Stimulated activated CD8-positive, alpha-beta memory T cell treated with anti-CD3 and anti-CD28 coated beads, Interleukin-7, amount 100 ng/mL, for 4 hours (primary cell): ENCODE measurements around the gene PPP1CA.

ENCODE experiments used
- DNase-seq, 2 donors: peaks; one replicate each; pipeline ENCODE4 v3.0.0-alpha.2; 2020; ENCODE audit warnings: low read depth in 2 of 2

The PPP1CA gene

DNA sequence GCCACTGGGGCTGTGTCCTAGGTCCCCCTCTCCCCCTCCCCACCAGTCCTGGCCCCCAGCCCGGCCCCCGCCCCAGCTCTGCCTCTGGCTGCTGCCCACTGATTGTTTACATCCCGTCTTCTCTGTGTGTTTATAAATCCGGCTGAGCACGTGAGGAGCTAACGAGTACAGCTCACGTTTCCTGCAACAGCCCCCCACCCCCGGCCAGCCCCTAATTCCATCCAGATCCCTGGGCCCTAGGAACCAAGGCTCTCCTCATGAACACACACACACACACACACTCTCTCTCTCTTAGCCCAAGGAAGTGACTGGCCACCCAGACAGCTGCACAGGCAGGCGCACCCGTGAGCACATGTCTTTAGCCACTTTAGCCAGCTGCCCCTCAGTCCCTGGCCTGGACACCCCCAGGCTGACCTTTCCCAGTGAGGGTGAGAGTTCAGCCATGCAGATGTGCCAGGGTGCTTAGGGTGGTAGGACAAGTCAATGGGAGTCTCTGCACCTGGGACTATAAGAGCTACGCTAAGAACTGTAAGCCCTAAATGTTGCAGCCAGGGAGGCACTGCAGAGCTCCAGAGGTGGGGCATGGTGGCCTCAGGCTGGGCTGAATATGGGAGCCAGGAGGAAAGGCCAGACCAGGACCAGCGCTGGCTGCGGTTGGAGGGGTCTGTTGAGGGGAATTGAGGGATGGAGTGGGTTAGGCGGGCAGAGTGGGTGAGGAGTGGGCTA is 31.1 kb downstream of the PPP1CA start:
- no peak for DNase-seq

DNA sequence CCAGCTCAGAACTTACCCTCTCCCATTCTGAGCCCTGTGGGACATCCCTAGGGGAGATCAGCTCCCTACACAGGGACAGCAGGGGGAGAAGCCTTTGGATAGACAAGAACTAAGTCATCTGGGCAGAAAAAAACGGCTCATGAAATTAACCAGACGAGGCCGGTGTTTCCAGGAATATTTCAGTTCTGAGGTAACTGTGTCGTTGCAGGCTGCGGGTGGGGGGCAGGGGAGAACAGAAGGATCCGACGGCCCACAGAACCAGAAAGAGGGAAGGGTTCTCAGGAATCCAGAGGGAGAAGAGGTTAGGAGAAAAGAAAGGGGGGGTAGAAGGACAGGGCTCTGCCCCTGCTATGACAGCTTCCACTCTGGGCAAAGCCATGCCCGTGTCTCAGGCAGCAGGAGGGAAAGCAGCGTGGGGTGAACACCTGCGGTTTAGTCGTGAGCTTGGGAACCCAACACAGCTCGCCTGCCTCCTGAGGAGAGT is 31.8 kb downstream of the PPP1CA start:
- no peak for DNase-seq

- DNase-seq: no peak
Measured at GRCh38 chr11:67369275-67369674, 32.4 kb downstream of the PPP1CA start.

- peak in 1 of 2 donors; percentile 24 for DNase-seq
Measured at GRCh38 chr11:67368621-67369020, 33.0 kb downstream of the PPP1CA start.

GRCh38 chr11:67367761-67368227 is 33.9 kb downstream of the PPP1CA start:
- DNase-seq: no peak

DNA sequence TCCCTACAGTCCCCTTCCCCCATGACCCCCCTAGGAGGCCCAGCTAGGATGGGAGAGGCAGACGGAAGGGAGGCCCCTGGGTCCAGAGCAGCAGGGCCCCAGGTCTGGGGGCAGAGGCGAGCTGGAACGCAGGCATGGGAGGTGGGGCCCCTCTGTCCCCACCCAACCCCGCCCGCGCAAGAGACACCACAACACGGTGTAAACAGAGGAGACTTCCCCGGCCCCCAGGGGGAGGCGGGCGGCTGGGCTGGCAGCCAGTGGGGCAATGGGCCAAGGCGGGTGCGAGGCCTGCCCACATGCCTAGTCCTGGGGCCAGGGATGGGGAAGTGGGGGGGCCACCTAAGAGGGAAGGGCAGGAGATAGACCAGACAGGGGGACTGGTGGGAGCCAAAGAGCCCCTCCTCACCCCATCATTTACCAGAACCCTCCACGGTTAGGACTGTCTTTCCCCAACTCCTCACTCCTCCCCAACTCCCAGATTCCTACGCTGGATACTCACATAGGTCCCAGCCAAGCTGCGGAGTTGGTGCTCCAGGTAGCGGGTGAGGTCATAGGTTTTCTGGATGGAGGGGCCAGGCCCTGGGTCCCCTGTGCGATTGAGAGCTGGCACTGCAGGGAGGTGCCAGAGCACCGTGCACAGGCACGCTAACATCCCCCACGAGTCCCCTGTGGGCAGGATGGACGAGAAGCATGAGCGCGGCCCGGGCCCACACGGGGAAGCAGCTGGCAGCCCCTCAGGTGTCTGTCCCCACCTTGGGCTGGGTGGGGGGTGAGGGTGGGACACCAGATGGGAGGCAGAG is 34.5 kb downstream of the PPP1CA start:
- DNase-seq: no peak

GRCh38 chr11:67366546-67366945 is 35.1 kb downstream of the PPP1CA start:
- DNase-seq: no peak

DNA sequence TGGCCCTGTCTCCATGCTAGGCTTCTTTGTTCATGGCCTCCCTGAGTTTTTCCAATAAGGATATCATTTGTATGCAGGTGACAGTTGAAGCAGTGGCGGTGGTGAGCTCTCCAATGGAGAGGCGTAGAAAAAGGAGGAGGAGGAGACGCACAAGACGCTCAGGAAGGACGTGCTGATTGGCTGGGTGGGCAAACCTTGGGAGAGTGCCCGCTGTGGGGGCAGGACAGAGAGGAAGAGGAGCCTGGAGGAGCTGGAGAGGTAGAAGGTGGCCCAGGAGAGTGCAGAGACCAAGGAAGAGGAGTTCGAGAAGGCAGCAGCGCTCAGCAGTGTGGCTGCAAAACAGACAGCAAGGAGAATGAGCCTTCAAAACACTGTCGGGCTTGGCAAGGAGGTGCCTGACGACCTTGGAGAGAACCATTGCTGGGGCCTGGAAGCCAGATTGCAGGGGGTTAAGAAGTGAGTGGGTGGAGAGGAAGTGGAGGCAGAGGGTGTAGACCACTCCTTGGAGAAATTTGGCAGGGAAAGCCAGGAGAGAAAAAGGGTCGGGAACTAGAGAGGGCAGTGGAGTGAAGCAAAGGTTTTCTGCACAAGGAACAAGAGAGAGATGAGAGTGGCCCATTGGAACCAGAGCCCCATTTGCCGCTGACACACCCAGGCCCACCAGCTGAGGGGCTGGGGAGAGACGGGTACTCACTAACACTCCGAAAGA is 35.8 kb downstream of the PPP1CA start:
- DNase-seq: no peak

DNA sequence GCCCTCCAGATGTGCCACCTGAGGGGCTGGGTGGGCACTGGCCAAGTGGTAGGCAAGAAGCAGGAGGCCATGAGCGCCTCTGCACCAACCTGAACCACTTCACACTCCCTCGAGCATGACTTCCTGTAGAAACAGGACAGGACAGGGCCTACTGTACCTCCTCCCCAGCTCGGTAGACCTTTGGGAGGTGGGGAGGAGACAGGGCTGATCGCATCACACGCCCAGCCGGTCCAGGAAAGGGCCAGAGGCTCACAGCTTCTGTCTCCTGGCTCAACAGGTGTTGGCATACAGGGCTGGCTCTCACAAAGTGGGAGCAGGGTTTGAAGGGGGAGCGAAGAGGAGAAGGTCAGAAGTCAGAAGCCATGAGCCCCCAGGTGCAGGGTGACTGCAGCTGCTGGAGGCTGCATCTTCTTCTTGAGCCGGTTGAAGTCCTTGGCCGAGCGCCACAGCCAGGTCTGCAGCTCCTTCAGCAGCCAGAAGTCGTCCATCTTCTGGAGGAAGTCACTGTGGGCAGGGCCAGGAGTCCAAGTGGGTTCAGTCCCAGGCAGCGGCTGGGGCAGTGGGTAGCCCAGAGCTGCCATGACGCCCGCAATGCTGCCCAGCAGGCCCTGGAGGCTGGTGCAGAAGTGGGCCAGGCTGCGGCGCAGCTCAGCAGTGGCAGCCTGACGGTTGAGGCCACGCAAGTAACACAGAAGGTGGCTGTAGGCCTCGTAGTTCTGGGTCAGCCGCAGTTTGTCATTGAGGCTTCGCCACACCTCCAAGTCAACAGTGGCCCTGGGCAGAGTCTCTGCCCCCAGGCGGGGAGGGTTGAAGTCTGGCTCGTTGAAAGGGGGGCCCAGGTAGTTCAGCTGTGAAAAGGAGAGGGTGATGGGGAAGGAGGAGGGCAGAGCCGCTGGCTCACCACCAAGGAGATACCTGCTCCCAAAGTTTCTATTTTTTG is 36.6 kb downstream of the PPP1CA start:
- no peak for DNase-seq

DNA sequence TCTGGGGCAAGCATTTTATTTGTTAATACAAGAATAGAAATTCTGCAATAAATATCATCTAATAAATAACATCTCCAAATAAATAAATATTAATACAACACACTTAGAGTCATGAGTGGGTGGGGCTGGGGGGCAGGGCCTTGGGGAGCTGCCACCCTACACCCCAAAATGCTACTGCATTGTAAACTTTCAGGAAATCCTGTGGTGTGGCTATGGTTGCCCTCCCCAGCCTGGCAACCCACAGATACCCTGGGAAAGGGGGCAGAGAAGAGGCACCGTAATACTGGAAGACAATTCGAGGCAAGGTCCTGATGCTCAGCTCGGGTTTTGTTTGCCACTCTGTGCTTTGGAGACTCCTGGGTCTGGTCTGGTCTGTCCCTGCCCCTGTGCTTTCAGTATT is 37.5 kb downstream of the PPP1CA start:
- DNase-seq: no peak

DNA sequence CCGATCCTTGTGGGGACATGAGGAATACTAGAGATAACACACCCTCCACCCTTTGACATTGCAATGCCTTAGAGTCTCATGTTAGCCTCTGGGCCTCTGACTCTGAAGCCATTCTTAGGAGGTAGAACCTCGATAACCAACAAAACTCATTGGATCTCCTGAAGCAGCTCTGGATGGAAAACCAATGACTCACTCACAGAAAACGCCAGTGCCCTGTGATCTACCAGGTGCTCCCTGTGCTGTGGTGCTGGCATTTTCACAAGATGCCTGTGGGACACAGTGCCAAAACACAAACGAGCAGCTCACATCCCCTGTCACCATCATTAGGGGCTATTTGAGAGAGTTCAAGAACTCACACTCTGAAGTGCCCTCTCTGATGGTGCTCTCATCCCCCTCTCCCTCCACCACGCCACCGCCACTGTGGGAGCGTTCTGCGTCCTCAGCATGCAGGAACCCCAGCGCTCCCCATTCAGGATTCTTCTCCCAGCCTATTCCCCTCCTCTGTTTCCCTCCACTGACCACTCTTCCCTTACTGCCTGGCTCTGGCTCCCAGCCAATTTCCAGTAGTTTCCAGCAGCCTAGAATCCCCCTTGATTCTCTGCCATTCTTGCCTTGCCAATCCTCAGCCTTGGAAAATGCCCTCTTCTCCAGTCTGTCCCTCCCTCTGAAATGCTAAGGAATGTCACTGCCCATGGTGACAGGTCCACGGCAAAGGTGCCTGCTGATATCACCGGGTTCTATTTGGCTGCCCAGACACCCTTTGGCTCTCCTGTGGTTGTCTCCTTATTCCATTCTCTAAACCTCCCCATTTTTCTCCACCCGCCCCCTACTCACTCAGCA is 43.6 kb downstream of the PPP1CA start:
- no peak for DNase-seq

DNA sequence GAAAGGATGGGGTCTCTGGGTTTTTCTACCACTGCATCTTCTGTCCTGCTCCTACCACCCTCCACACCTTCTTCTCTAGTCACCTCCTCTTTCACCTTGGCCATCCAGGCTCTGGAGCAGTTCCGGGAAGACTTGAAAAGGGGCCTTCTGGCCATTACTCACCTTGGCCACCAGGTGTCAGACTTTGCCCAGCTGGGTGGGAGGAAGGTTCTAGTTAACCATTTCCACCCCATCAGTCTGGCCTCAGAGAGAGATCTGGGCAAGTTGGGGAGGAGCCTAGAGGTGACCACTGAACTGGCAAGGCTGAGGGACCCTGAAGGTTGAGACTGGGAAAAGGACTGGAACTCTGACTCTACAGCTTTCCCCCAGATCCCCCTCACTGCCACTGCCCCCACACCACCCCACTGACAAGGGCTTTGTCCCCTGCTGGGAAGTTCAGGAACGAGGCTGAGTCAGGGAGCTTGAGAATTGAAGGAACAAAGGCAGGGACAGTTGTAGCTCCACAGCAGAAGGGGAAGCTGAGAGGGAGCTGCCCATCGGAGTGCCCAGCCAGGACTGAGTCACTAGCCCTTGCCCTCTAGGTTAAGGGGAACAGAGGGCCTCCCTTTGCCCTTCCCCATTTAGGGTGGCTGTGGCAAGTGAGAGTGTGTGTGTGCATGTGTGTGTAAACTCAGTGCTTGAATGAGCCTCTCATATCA is 44.6 kb downstream of the PPP1CA start:
- DNase-seq: peak in 1 of 2 donors; percentile 45

GRCh38 chr11:67356387-67356863 is 45.2 kb downstream of the PPP1CA start:
- DNase-seq: no peak

DNA sequence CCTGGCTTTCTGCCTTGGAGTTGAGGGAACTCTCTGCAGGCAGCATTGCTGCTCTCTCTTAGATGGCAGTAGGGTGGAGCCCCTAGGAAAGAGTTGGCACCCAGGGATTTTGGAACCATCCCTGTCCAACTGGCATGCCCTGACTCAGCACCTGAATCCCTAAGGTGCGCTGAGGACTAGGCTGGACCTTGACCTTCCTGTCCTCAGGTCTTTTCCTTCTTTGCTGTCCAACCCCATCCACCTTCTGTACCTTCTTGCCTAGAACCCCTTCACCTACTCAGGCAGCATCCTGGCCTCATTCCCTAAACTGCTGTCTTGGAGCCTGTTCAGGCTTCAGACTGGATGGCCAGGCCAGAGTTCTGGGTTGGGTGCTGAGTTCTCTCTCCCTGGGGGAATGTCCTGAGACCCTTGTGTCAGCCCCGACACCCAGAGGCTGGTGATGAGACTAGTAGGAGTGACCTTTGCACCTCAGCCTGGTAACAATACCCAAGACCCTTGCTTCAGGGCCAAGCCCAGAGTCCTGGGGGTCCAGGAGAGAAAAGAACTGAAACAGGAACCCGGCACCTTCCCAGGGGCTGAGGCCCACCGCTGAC is 45.8 kb downstream of the PPP1CA start:
- no peak for DNase-seq

DNA sequence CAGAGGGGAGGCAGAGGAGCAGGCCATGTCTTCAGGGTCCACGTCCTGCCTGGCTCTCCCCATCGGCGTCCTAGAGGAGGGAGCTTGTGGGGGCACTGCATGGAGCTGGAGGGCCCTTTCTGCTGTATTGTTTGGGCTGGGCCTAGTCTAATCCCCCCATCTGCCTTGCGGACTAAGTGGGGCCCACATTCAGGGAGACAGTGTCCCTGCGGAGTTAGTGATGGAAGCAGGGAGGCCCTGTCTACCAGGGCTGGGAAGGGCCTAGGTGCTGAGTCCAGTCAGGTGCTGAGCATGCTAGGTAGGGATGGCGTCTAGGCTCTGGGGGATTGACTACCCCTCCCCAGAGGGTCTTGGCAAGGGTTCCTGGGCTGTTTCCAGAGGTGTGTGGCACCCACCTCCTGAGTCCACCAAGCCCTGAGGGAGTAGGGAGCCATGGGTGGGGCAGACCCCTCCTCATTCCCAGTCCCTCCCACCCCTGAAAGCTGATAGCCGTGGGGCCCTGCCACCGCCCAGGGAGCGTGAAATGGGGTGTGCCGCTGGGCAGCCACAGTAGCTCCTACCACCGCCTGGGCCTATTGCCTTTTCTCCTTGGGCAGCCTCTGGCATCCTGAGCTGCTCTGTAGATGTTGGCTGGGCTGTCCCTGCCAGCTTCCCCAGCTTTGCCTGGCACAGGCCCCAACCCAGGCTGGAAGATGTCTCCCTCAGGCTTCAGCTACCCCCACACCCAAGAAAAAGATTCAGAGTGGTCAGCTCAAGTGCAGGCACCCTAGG is 46.5 kb downstream of the PPP1CA start:
- DNase-seq: no peak

GRCh38 chr11:67354075-67355022 is 47.3 kb downstream of the PPP1CA start:
- DNase-seq: no peak
